Measurements from ENCODE around the gene DISP2.
A peak's percentile ranks its signal among the peaks of the same experiment; 100 is the strongest.

DISP2 gene

DNA sequence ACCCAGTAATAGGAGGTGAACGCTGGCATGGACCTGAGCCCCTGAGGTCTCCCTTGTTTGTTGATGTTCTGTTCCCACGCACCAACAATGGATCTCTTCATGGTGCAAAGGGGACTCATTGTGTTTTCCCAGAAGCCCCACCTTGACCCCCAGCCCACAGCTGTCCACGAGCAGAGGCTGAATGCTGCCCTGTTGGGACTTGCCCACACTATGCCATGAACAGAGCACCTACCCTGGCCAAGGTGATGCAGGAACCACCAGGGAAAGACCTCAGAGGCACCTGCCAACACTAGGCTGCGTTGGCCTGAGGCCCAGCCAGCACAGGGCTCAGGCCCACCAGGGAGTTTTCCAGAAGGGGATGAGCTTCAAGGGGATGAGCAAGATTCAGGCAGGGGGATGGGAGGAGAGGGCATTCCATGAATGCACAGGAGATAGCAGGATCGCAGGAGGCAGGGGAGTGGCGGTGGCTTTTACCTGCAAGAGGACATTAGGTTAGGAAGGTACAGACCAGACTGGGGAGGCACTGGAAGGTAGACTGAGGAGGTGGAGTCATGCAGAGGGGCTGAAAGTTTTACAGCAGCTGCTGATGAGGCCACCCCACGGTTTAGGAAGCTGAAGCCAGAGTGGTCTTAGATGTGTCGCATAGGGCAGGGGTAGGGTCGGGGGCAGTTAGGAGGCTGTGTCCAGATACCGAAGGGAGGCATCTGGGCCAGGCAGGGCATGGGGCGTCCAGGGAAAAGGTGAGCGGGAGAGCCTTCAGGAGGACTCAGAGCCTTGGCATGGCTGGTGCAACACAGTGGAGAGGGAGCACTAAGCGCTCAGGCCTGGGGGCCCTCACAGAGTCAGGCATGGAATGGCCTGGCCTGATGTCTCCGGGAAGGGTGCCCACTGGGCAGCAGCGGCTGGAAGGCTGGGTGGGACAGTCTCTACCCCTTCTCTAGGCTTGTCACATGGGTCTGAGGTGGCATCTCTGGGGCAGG lies 11.2 kb upstream of the DISP2 start:
- H3F3A ChIP-seq (ENCODE audit: low read depth) = no peaks in the 10 kb centered on the region
- no peak overlapping the region for H2AFZ ChIP-seq (ENCODE audit: low read length)
- H3K27me3 ChIP-seq (ENCODE audit: insufficient read depth, low read length, poor library complexity, severe bottlenecking) = no peaks in the 10 kb centered on the region
- H3K4me3 ChIP-seq (ENCODE audit: low read length, poor library complexity, severe bottlenecking) = no peak overlapping the region
- TF ChIP-seq EZH2phosphoT487 (IDR thresholded peaks at IDR 0.05; ENCODE audit: borderline replicate concordance) = no peak
- TF ChIP-seq, protein P1, sequence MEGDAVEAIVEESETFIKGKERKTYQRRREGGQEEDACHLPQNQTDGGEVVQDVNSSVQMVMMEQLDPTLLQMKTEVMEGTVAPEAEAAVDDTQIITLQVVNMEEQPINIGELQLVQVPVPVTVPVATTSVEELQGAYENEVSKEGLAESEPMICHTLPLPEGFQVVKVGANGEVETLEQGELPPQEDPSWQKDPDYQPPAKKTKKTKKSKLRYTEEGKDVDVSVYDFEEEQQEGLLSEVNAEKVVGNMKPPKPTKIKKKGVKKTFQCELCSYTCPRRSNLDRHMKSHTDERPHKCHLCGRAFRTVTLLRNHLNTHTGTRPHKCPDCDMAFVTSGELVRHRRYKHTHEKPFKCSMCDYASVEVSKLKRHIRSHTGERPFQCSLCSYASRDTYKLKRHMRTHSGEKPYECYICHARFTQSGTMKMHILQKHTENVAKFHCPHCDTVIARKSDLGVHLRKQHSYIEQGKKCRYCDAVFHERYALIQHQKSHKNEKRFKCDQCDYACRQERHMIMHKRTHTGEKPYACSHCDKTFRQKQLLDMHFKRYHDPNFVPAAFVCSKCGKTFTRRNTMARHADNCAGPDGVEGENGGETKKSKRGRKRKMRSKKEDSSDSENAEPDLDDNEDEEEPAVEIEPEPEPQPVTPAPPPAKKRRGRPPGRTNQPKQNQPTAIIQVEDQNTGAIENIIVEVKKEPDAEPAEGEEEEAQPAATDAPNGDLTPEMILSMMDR (conservative IDR thresholded peaks at IDR 0.05; ENCODE audit: low read length) = no peak
- no peaks in the 10 kb centered on the region for H3K9me3 ChIP-seq (ENCODE audit: insufficient read depth, low read depth, low read length)
- H3K36me3 ChIP-seq (ENCODE audit: insufficient read depth, low read length) = no peaks in the 10 kb centered on the region
- no peaks in the 10 kb centered on the region for H4K20me1 ChIP-seq (ENCODE audit: insufficient read depth, low read length, poor library complexity, severe bottlenecking)
- no peak overlapping the region for H3K9ac ChIP-seq (ENCODE audit: low read depth, low read length, poor library complexity, severe bottlenecking)
- no peak overlapping the region for H3K4me2 ChIP-seq (ENCODE audit: low read depth, low read length, poor library complexity, severe bottlenecking)
- H3K4me1 ChIP-seq (ENCODE audit: insufficient read depth, low read length, poor library complexity, severe bottlenecking) = no peaks in the 10 kb centered on the region
- no peaks in the 10 kb centered on the region for H3K79me2 ChIP-seq (ENCODE audit: insufficient read depth, low read length)
- H3K9me2 ChIP-seq (replicated peaks; ENCODE audit: low read depth, low read length) = no peaks in the 10 kb centered on the region

DNA sequence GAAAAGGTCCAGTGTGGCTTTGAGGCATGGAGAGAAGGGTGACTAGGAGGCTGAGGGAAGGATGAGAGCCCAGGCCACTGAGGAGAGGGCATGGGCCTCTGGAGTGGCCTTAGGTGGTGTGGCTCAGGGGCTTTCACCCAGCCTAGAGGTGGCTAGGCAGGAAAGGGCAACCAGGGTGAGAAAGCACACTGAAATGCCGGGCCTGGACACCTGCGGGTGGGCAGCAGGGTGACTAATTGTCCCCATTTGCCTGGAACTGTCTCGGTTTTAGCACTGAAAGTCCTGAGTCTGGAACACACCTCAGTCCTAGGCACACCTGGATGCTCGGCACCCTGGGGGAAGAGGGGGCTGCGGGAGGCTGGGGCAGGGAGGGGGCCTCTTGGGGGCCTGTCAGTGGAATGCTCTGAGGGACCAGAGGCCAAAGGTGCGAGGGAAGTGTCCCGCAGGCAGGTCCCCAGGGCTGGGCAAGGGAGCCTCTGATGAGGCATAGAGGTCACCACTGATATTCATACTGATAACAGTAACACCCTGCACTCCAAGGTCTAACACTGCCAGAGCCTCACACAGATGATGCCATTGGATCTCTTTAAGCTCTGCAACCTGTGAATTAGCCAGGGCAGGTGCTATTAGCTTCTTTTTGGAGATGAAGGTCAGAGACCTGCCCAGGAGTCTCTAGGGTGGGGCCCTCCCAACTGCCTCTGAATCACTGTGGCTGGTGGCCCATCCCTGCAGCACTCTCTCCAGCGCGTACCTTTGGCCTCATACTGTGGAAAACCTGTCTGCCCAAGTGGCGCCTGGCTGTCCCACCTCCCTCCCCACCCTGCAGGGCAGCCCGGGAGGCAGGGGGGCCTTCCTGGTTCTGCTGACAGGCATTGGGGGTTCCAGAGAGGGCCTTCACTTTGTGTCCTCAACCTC lies 10.2 kb upstream of the DISP2 start:
- TF ChIP-seq EZH2phosphoT487 (IDR thresholded peaks at IDR 0.05; ENCODE audit: borderline replicate concordance) = no peak
- TF ChIP-seq, protein P1 (conservative IDR thresholded peaks at IDR 0.05; ENCODE audit: low read length) = no peak
- no peaks in the 10 kb centered on the region for H3K9me2 ChIP-seq (replicated peaks; ENCODE audit: low read depth, low read length)
- no peaks in the 10 kb centered on the region for H4K20me1 ChIP-seq (ENCODE audit: insufficient read depth, low read length, poor library complexity, severe bottlenecking)
- no peak overlapping the region for H2AFZ ChIP-seq (ENCODE audit: low read length)
- H3F3A ChIP-seq (ENCODE audit: low read depth) = no peaks in the 10 kb centered on the region
- H3K79me2 ChIP-seq (ENCODE audit: insufficient read depth, low read length) = no peaks in the 10 kb centered on the region
- H3K9me3 ChIP-seq (ENCODE audit: insufficient read depth, low read depth, low read length) = no peaks in the 10 kb centered on the region
- H3K4me2 ChIP-seq (ENCODE audit: low read depth, low read length, poor library complexity, severe bottlenecking) = no peak overlapping the region
- H3K9ac ChIP-seq (ENCODE audit: low read depth, low read length, poor library complexity, severe bottlenecking) = no peak overlapping the region
- H3K4me1 ChIP-seq (ENCODE audit: insufficient read depth, low read length, poor library complexity, severe bottlenecking) = no peaks in the 10 kb centered on the region
- no peaks in the 10 kb centered on the region for H3K36me3 ChIP-seq (ENCODE audit: insufficient read depth, low read length)
- no peaks in the 10 kb centered on the region for H3K27me3 ChIP-seq (ENCODE audit: insufficient read depth, low read length, poor library complexity, severe bottlenecking)
- H3K4me3 ChIP-seq (ENCODE audit: low read length, poor library complexity, severe bottlenecking) = no peak overlapping the region

DNA sequence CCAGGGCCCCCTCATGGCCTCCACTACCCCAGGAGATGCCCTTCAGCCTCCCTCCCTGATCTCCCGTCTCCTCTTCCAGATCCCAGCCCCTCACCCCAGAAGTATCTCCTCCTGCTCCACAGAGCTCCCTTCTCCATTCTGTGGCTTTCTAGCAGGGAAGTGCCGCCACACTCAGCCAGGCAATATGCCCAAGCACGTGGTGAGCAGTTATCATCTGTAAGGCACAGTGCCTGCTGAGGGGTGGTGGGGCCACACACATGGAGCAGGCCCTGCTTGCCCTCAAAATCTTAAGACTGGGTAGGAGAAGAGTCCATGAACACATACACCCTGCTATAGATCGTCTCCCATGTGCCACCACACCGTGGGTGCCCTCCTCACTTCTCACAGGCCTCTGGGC lies 9.5 kb upstream of the DISP2 start:
- Histone ChIP-seq H4K20me1 (ENCODE audit: insufficient read depth, low read length, poor library complexity, severe bottlenecking) (no peaks in the 10 kb centered on the region), H3K4me1 (ENCODE audit: insufficient read depth, low read length, poor library complexity, severe bottlenecking) (no peaks in the 10 kb centered on the region), H3K36me3 (ENCODE audit: insufficient read depth, low read length) (no peaks in the 10 kb centered on the region), H2AFZ (ENCODE audit: low read length) (no peak overlapping the region), H3F3A (ENCODE audit: low read depth) (no peaks in the 10 kb centered on the region), H3K9ac (ENCODE audit: low read depth, low read length, poor library complexity, severe bottlenecking) (peak overlapping the region; percentile 19), H3K27me3 (ENCODE audit: insufficient read depth, low read length, poor library complexity, severe bottlenecking) (no peaks in the 10 kb centered on the region), H3K4me3 (ENCODE audit: low read length, poor library complexity, severe bottlenecking) (no peak overlapping the region), H3K9me2 (replicated peaks; ENCODE audit: low read depth, low read length) (no peaks in the 10 kb centered on the region), H3K79me2 (ENCODE audit: insufficient read depth, low read length) (no peaks in the 10 kb centered on the region), H3K4me2 (ENCODE audit: low read depth, low read length, poor library complexity, severe bottlenecking) (no peak overlapping the region), H3K9me3 (ENCODE audit: insufficient read depth, low read depth, low read length) (no peaks in the 10 kb centered on the region)
- TF ChIP-seq, protein P1 (conservative IDR thresholded peaks at IDR 0.05; ENCODE audit: low read length) = no peak
- TF ChIP-seq EZH2phosphoT487 (IDR thresholded peaks at IDR 0.05; ENCODE audit: borderline replicate concordance) = no peak
